HUES6 (cell line): ENCODE data around the gene FBLL1.
A peak's percentile ranks its signal among the peaks of the same experiment; 100 is the strongest.

Source experiments
- H3K27ac ChIP-seq: 2 replicates; pipeline ENCODE4 v1.7.0; 2013; ENCODE audit warnings: low read depth, mild to moderate bottlenecking, low read length, inconsistent platforms
- H3K27me3 ChIP-seq: 2 replicates; pipeline ENCODE4 v1.6.1; 2013; ENCODE audit warnings: low read length; ENCODE audit not compliant: control insufficient read depth, insufficient read depth
- H3K36me3 ChIP-seq: 2 replicates; pipeline ENCODE4 v1.6.1; 2013; ENCODE audit warnings: low read length; ENCODE audit not compliant: control insufficient read depth, insufficient read depth
- H3K4me1 ChIP-seq: 2 replicates; pipeline ENCODE4 v1.6.1; 2013; ENCODE audit warnings: low read length; ENCODE audit not compliant: control insufficient read depth, insufficient read depth
- H3K4me3 ChIP-seq: 2 replicates; pipeline ENCODE4 v1.5.1; 2013; ENCODE audit warnings: low read depth, low read length
- H3K9ac ChIP-seq: one replicate; pipeline ENCODE4 v1.6.1; 2013; ENCODE audit warnings: mild to moderate bottlenecking, low read length
- H3K9me3 ChIP-seq: 2 replicates; pipeline ENCODE4 v1.6.1; 2013; ENCODE audit warnings: low read depth, low read length; ENCODE audit not compliant: control insufficient read depth, insufficient read depth

FBLL1 gene

GRCh38 chr5:168578538-168579487 lies 49.7 kb downstream of the FBLL1 start, which contains the start of gene PANK3:
Gene PANK3 (minus strand): TSS chr5:168579368. CDS start chr5:168579283, 85 bp downstream.
- Histone ChIP-seq H3K4me1 (peaks cover 20% of the 10 kb centered on the region), H3K9ac (peak within 1 kb of the TSS; percentile 95), H3K4me3 (peak within 1 kb of the TSS; percentile 99), H3K36me3 (peaks cover 13% of the 10 kb centered on the region; the same call in 1 of the 2 replicates), H3K27ac (peak within 1 kb of the TSS; percentile 89), H3K9me3 (no peaks in the 10 kb centered on the region; the same call in 1 of the 2 replicates), H3K27me3 (no peaks in the 10 kb centered on the region)

- Histone ChIP-seq H3K36me3 (peaks cover 10% of the 10 kb centered on the region; the same call in 1 of the 2 replicates), H3K27me3 (no peaks in the 10 kb centered on the region), H3K4me1 (peaks cover 20% of the 10 kb centered on the region), H3K9ac (peak overlapping the region; percentile 95), H3K9me3 (no peaks in the 10 kb centered on the region; the same call in 1 of the 2 replicates), H3K4me3 (peak overlapping the region; percentile 99), H3K27ac (peak overlapping the region; percentile 89; the same call in 1 of the 2 replicates)
Observed at GRCh38 chr5:168579488-168580226, 50.6 kb downstream of the FBLL1 start.

GRCh38 chr5:168580227-168580508 lies 51.1 kb downstream of the FBLL1 start:
- Histone ChIP-seq H3K4me1 (peaks cover 20% of the 10 kb centered on the region), H3K9me3 (no peaks in the 10 kb centered on the region), H3K4me3 (peak overlapping the region; percentile 59), H3K27ac (peak overlapping the region; percentile 71; the same call in 1 of the 2 replicates), H3K27me3 (no peaks in the 10 kb centered on the region), H3K9ac (peak overlapping the region; percentile 70), H3K36me3 (peaks cover 5% of the 10 kb centered on the region; the same call in 1 of the 2 replicates)
